Kidney tubule cell (primary cell): ENCODE data around the gene UXS1.

Source experiments
- DNase-seq: peaks from one replicate; pipeline ENCODE4 v3.0.0-alpha.2; 2018; ENCODE audit warnings: low spot score

The UXS1 gene

DNA sequence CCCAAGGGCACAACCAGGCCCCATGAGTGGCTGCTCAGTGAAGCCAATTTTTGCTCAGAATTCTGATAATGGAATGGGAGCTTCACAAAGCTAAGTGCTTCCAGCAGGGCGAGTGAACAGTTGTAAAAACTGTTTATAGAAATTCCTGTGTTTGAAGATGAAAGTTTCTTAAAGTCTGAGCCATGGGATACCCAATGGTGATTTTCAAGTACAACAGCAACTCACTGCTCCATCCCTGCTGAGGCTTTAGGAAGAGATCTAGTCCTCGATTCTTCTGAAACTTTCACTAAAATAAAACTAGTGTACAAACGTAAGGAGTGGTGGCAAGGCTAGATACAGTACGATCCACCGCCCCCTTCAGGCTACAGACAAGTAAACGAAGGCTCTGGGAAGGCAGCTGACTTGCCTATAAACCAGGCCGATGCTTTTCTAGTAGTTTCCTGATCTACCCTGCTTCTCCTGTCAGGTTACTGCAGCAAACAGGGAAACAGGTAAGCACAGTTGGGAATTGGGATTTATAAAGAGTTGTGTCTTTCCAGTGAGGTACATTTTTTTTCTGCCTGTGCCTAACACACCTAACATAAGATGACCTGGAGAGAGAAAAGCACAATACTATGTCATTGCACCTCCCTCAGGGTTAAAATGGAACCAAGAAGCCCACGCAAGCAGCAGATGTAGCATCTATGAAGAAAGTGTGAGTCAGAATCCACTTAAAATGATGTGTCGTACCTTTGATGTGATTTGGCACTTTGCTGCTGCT lies 108.7 kb downstream of the UXS1 start:
- DNase-seq: peak; percentile 18

DNA sequence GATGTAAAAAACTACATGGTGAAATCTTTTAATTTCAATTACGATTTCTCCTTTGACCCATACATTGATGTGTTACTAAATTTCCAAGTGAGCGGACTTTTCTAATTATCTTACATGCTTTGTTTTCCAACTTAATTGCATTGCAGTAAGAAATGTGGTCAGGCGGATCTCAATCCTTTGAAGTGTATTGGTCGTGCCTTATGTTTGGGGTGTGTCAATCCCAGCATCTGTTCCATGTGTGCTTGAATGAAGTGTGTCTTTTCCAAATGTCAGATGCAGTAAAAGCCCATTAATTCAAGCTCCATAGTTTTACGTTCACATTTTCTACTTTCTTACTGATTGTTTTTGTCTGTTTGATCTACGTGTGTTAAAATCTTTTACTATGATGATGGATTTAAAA lies 113.1 kb downstream of the UXS1 start:
- DNase-seq: no peak

DNA sequence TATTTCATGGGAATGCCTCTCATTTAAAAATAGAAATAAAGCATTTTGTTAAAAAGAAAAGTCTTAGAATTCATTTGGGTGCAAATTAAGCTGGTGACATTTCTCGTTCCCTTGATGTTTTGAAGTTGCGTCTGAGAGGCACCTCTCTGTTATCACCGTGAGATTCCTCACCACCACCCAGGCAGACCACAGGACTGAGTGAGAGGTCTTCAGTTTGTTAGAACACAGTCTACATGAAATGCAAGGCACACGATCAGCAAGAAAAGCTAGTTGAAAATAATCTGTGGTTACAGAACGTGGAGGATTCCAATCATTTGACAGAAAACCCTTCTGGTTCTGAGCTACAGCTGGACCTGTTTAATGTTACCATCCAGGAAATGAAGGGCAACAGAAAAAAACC lies 116.0 kb downstream of the UXS1 start:
- DNase-seq: no peak

DNA sequence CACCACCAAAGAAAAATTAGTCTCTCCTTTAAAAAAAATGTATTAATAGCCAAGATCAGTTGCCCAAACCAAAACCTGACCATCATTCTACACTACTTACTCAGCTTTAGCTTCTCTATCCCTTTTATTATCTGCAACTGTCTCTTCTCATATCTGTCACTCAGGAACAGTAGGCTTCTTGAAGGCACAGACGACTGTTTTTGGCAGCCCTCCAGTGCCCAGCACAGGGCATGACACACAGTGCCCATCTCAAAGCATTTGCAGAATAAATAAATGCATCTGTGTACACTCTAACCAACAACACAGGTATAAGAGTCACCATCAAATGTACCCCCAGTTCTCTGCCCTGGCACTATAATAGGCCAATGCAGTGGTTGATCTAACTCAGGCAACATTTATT lies 117.2 kb downstream of the UXS1 start:
- no peak for DNase-seq

DNA sequence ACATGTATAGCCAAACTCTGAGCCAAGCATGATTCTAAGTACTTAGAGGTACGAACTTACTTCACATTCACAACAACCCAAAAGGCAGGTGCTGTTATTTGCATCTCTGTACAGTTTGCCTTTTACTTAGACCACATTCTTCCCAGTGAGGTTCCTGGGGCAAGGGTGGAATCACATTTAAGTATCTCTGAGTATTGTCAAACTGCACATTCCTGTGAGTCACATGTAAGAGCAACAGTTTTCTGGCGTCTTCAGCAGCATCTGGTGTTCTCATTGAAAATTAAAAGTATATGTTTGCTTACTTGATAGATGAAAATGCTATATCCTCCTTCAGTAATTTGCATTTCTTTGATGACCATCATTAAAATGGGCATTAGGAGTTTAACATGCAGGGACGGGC lies 119.1 kb downstream of the UXS1 start:
- no peak for DNase-seq

DNA sequence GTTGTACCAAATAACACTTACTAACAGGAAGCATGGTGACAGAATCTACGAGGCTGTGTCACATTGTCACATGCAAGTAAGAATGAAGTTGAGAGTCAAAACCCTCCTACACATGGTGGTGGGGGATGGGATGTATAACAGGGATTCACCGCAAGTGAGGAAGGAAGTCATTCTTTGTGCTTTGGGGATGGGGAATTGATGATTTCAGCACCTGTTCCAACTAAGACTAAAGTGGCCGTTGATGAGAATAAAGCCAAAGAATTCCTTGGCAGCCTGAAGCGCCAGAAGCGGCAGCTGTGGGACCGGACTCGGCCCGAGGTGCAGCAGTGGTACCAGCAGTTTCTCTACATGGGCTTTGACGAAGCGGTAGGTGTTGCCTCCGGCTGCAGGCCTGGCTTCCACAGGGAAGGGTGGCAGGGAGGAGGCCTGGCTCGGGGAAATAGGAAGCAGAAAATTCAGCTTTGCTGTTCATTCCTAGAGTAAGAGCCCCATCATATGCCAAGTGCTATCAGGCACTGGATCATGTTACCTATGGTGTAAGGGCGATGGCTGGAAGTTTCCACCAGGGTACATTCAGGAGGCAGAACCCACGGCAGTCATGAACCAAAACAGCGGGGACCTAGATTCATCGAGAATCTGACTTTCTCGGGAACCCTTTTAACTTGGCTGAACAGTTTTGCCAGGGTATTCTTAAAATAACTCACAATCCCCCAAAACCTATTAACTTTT lies 120.3 kb downstream of the UXS1 start:
- no peak for DNase-seq

DNA sequence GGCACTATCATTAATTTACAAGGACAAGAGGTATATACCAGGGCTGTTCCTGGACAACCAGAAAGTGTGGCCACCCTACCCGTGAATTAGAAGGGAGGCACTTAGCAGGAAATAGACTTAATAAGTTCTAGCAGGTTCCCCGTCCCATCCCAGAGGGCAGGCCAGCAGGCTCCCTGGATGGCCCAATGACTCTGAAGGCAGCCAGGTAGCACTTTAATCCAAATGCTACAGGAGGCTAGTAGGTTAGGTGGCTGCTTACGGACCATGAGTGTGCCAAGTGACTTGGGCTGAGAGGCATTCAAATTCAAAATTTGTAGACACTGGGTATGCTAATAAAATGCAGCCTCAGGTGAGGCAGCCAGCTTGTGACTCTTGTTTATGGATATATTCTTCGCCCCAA lies 123.9 kb downstream of the UXS1 start:
- no peak for DNase-seq

DNA sequence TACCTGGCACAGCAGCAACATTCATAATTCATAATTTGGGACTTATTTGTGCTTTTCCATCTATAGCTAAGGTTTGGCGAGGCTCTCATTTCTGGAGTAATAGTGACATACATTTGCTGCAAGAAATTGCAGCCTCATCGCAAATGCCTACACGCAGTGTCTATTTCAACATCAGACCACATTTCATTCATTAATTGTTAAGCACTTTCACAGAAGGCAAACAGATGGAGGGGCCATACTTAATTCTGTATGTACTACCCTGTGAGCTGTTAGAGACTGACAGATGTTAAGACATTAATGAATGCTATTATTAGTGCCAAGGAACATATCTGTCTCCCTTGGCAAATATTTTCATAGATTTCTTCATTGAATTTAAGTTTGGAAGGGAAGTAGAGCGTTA lies 125.7 kb downstream of the UXS1 start:
- no peak for DNase-seq

DNA sequence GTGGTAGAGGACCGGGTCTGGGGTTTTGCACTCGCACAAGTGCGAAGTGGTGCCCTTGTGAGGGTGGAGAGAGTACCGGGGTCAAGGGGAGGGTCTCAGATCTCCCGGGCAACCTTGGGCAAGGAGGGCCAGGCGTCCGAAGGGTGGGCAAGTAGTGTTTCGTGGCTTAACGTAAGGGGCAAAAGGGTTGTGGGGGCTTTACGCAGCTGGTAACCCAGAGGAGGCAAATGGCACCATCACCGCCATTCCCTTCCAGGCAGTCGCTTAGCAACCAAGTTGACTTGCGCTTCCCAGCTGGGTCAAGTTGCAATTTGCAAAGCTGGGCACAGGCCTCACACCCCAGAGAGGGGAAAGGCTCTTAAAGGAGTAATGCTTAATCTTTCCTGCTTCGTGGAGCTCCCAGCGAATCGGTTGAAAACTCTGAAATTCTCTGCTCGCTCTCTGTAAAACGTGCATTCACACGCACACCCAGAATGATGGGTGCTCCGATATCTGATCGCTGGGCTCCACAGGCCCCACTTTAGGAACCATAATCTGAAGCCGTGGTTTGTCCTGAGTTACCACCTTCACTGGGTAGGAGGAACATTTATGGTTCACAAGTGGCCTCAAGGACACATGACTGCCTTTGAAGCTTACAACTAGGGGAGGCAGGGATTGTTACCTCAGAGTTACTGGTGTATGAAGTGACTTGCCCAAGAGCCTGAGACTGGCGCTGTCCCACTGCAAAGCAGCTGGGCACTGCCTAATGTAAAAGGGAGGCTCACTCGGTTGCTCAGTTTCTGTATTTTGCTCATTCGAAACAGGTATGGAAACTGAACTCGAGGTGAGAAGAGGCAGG lies 127.9 kb downstream of the UXS1 start:
- DNase-seq: peak; percentile 4

DNA sequence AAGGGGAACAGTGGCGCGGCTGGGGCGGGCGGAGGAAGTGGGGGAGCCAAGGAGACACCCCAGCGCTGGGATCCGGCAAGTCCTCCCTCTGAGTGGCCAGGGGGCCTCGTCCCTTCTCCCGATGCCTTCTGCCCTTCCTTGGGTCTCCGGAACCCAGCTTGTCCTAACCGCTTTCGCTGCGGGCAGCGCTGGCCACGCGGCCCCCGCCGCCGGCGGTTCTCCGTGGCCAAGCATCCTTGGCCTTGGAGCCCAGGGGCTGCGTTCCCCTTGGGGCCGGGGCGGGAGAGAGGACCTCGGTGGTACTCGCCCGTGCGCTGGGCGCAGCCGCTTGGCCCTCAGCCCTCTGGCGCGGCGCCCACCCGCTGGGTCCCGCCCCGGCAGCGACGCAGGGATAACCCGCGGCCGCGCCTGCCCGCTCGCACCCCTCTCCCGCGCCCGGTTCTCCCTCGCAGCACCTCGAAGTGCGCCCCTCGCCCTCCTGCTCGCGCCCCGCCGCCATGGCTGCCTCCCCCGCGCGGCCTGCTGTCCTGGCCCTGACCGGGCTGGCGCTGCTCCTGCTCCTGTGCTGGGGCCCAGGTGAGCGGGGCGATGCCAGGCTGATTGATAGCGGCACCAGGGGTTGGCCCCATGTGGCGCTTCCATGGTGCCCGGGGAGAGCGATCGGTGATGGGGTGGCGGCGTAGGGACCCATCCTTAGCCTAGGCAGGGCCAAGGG lies 128.7 kb downstream of the UXS1 start:
- no peak for DNase-seq

DNA sequence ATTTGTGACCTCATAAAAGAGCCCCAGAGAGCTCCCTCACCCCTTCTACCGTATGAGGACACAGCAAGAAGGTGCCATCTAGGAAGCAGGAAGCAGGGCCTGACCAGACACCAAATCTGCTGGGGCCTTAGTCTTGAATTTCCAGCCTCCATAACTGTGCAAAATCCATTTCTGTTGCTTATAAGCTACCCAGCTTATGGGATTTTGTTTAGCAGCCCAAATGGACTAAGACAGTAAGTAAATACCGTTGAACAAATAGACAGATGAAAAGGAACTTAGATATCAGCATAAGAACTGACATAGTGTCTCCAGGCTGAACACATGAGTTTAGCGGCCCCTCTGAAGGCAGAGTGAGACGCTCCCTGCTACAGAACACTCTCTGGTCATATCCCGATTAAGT lies 130.9 kb downstream of the UXS1 start:
- DNase-seq: no peak

DNA sequence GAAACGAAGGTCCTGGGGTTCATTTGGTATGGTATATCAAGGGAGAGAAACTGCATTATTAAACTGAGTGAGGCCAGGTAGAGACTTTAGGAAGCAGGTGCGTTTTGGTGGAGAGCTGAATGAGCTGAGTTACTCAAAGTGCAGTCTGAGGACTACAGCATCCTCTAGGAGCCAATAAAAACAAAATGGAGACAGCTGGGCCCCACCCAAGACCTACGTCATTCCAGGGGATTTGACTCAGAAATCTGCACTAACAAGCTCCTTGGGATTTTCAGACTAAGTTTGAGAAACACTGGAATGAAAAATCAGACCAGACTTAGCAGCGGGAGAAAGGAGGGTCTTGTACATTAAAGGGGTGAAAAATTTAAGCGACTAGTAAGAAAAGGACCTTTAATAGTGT lies 131.5 kb downstream of the UXS1 start:
- no peak for DNase-seq

DNA sequence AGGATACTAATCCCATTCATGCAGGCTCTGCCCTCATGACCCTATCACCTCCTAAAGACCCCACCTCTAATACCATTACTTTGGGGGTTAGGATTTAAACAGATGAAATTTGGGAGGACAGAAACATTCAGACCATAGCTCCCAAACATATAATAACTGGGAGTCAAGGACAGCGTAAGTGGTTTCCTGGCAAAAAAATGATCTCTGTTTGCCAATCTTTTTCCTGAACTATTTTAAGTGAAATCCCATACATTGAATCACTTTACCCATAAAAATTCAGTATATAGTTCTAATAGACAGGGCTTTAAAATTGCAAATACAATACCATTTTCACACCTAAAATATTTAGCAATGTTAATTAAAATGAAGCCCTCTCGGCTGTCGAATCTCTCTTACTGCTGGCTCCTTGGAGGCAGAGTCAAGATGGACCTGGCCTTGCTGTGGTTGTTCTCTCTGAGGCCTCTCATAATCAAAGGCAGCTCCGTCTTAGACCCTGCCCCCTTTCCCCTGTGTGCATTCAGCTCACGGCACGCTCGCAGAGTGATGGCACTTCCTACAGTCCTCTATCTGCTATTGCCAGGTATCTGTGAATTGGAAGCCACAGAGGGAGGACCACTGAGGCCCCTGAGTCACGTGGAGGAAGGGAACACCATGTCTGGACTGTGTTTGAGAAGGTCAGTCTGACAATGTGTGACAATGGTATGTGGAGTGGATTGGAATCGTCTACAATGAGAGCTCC lies 132.3 kb downstream of the UXS1 start:
- no peak for DNase-seq

DNA sequence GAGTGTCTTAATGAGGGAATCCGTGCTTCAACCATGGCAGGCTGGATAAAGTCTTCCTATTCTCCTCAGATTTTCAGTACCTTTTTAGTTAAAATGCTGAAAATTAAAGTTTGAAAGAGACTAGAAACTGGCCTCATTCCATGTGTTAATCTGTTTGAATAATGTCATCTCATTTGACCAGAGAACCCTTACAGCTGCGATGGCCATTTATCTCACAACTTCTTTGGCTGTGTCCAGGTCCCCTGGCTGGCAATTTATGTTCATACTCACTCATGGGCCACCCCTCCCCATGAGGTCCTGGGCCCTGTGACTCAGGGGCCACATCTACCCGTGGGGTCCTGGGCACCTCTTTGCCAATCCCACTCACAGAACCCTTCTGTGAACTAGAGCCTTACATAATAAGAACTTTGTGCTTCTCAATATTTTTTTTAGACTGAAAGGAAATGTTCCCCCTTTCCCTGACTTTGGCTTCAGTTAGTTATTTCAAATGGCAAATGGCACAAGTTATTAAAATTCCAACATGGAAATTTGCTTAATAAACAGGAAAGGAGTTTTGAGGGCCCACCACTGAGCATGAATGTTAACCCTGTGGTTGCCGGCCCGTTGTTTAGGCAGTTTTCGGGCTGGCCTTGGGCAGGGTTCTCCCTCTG lies 134.6 kb downstream of the UXS1 start:
- no peak for DNase-seq

DNA sequence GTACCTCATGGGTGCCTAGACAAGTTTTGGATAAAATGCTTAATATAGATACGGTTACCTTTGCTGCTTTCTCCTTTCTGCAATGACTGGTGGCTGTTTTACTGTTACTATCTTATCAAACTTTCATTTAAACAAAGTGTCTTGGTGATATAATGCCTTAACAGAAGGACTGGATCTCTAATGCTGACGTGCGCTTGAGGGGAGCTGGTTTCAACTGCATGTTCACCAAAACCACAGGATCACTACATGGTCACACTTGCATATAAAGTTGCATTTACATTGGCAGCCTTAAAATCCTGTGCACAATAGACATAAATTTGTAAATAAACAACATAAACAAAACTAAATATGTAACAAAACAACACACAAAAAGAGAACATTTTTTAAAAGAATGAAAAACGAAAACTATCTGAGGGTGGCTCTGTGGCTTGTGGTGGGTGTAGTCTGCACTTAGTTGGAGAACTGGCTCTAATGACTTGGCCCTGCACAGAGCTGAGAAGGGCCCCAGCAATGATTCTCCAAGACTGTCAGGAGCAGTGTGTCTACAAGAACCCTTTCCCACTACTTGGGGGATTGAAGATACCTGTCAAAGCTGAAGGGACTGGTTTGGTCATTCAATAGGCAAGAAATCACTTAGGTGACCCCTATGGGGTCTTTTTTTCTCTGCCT lies 135.5 kb downstream of the UXS1 start:
- no peak for DNase-seq

DNA sequence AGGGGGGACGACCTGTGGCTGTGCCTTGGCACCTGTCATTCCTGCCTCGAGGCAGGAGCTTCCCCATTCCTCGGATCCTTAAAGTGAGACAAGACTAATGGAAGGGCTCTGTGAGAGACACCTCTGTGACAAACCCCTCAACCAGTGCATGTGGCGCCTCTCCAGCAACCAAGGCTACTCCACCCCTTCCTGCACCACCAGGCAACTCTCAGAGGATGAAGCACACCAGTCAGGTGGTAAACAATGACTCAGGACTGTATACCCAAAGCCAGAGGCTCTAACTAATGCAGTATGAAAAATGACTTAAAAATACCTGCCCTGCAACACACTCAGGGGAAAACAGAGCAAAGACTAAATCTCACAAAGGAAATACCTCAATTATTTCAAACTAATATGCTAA lies 136.9 kb downstream of the UXS1 start:
- DNase-seq: peak; percentile 71

DNA sequence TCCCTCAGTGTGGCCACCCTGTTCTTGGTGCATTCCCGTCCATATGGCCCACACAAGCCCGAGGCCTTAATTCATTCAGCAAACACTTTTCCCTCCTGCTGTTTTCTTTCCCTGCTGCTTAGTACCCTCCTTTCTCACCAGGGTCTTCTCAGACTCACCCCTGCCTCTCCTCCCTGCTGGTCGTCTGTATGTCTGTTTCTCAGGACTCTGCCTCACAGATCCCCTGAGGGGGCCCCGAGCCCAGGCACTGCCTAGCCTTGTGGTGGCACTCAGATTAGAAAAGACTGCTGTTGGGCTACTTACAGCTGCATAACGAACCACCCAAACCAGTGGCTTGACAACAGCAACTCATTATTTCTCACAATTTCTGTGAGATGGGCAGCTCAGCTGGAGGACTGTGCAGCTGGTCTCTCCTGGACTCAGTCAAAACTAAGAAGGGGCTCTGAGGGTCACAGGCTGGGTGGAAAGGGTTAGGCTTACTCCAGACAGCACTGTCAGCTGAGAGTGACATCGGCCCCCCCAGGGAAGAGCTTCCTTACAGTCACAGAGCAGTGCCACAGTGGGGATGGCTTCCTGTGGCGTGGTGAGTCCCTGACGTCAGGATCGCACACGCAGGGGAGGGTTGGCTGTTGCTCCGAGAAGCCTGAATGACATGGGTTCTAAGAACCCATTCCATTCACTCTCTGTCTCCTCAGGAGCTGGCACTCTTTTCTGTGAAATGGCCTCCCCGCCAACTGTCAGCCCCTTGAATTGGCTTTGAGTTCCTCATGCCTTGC lies 139.0 kb downstream of the UXS1 start:
- no peak for DNase-seq

DNA sequence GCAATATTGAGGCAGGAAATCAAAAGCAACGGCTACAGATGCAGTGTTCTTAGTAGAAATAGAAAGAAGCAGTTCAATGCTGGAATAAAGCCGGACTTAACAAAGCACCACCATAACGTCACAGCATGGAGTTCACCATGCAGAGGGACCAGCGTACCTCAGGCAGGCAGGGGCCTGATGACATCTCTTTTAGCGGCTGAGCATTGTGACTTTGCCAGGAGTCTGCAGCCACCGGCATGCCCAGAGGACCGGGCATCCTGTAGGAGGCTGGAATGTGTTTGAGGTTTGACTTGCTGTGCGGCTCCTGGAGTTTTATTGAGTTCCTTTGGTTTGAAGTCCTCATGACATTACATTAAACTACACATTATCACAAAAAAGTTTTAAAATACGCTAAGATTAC lies 139.8 kb downstream of the UXS1 start:
- DNase-seq: no peak

DNA sequence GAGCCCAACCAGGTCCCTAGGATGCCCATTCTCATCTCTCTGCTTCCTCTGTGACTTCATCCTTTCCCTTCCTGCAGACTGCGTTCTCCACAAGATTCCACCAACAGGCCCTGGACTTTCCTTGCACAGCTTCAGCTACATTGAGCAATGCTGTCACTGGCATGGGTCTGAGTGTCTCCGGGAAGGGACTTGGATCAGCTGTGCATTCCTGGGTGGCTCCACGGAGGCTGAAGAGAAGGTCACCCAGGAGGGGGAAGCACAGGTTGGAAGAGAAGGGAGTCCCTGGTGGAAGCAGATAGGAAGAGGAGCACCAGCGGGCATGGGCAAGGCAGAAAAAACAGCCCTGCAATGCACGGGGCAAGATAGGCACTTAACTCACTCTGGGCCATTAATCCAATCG lies 140.5 kb downstream of the UXS1 start:
- DNase-seq: no peak

DNA sequence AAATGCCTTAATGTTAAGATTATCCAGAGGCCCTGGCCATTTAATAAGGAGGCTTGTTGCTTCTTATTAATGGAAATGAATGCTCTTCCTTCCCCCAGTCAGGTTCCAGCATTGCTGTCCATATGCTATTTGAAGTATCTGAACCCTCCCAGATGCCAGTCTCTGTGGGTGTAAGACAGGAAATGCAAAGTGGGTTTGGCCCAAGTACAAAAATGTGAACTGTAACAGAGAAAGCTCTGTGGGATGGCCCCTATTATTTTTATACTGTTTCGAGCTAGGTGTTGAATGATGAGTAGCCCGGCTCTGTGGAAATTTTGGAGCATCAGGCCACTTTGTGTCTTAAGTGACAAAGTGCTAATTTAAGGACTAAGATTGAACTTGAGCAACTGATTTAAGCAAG lies 141.0 kb downstream of the UXS1 start:
- peak; percentile 60 for DNase-seq
